A549 (cell line): ENCODE measurements around the gene TOP3A.

Source experiments
- POLR2A ChIP-seq: IDR thresholded peaks from 2 replicates; pipeline ENCODE4 v1.6.1; 2012; ENCODE audit warnings: mild to moderate bottlenecking, low read length
- RAD21 ChIP-seq, 2 experiments: fragments of >200 bp in 1 of 2; sonication (Bioruptor Twin) in 1 of 2; formaldehyde crosslinking in 1 of 2; IDR thresholded peaks in 1 of 2; conservative IDR thresholded peaks in 1 of 2; 2 replicates in 1 of 2; 3 replicates in 1 of 2; pipeline ENCODE4 v1.6.1; 2012 to 2018; ENCODE audit warnings: inconsistent platforms in 1 of 2
- TF ChIP-seq, protein P1 (sequence below): fragments of >200 bp; sonication (Bioruptor Twin); formaldehyde crosslinking; IDR thresholded peaks from 3 replicates; pipeline ENCODE4 v1.5.1; 2016

DNA sequence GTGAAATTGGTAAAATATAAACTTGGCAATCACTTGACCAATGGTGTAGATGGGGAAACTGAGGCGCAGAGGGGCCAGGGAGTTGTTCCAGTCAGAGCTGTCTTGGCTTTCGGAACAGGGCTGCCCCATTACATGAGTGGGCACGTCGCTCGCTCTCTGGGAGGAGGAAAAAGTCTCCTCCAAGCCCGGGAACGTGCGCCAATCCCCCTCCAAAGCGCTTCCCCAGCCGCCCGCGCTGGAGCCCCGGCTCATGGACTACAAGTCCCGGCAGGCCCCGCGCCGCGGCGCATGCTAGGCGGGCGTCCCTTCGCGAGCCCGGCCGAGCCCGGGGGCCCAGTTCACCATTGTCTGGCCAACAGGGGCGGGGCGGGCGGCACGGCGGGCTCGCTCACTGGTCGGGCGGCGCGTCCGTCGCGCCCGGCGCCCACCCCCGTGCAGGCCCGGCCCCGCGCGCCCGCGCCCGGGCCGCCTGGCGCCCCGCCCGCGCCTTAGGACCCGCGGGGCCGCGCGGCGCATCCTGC, 89.6 kb downstream of the TOP3A start, which contains the start of gene LLGL1:
- TF ChIP-seq, protein P1, sequence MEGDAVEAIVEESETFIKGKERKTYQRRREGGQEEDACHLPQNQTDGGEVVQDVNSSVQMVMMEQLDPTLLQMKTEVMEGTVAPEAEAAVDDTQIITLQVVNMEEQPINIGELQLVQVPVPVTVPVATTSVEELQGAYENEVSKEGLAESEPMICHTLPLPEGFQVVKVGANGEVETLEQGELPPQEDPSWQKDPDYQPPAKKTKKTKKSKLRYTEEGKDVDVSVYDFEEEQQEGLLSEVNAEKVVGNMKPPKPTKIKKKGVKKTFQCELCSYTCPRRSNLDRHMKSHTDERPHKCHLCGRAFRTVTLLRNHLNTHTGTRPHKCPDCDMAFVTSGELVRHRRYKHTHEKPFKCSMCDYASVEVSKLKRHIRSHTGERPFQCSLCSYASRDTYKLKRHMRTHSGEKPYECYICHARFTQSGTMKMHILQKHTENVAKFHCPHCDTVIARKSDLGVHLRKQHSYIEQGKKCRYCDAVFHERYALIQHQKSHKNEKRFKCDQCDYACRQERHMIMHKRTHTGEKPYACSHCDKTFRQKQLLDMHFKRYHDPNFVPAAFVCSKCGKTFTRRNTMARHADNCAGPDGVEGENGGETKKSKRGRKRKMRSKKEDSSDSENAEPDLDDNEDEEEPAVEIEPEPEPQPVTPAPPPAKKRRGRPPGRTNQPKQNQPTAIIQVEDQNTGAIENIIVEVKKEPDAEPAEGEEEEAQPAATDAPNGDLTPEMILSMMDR = no peak
- TF ChIP-seq POLR2A (no peak), RAD21 (conservative IDR thresholded peaks at IDR 0.05 in 1 of 2, IDR thresholded peaks at IDR 0.05 in 1 of 2) (no peak)
